Lung (tissue), 12 donors: ENCODE data around the gene PYGM. TPM values are rescaled to one million over a fixed set of nuclear protein-coding genes. Genes with fewer than 3 reads are reported as not detected.

Experiments used
- ATAC-seq: fragments of 200-7000 bp; cut with Tn5 transposase; one replicate; pipeline ENCODE4 v1.9.1; 2020; ENCODE audit warnings: moderate number of reproducible peaks; ENCODE audit not compliant: insufficient read depth, low FRiP score
- DNase-seq, 3 donors: peaks; one replicate each; pipeline ENCODE4 v3.0.0-alpha.2; 2013 to 2017
- H3K27ac ChIP-seq, 2 donors: one replicate each; pipeline ENCODE4 v1.5.1; 2013; ENCODE audit warnings: mild to moderate bottlenecking in 2 of 2, moderate library complexity in 2 of 2, control low read depth in 1 of 2, inconsistent platforms in 1 of 2, low read depth in 1 of 2, low read length in 1 of 2
- H3K27me3 ChIP-seq, 3 donors: one replicate each; pipeline ENCODE4 v1.5.1; 2013; ENCODE audit warnings: low read length in 2 of 3; ENCODE audit not compliant: control insufficient read depth in 3 of 3, insufficient read depth in 3 of 3
- H3K36me3 ChIP-seq, 4 donors: one replicate each; pipeline ENCODE4 v1.5.1; 2013; ENCODE audit warnings: low read length in 4 of 4, mild to moderate bottlenecking in 1 of 4, moderate library complexity in 1 of 4; ENCODE audit not compliant: control insufficient read depth in 4 of 4, insufficient read depth in 4 of 4
- H3K4me1 ChIP-seq, 5 donors: one replicate each; pipeline ENCODE4 v1.5.1; 2013; ENCODE audit warnings: low read length in 5 of 5, mild to moderate bottlenecking in 2 of 5, moderate library complexity in 1 of 5; ENCODE audit not compliant: control insufficient read depth in 5 of 5, insufficient read depth in 5 of 5
- H3K4me3 ChIP-seq: one replicate; pipeline ENCODE4 v1.5.1; 2013; ENCODE audit warnings: mild to moderate bottlenecking, control low read depth, moderate library complexity
- H3K9ac ChIP-seq, 2 donors: one replicate each; pipeline ENCODE4 v1.5.1; 2013; ENCODE audit warnings: low read length in 2 of 2, control low read depth in 1 of 2; ENCODE audit not compliant: insufficient read depth in 1 of 2
- H3K9me3 ChIP-seq, 4 donors: one replicate each; pipeline ENCODE4 v1.5.1; 2013; ENCODE audit warnings: low read length in 3 of 4, mild to moderate bottlenecking in 1 of 4, moderate library complexity in 1 of 4; ENCODE audit not compliant: control insufficient read depth in 4 of 4, insufficient read depth in 3 of 4
- CTCF ChIP-seq: IDR thresholded peaks from 2 replicates; pipeline ENCODE4 v1.5.1; 2012; ENCODE audit warnings: mild to moderate bottlenecking; ENCODE audit errors: control extremely low read depth, extremely low read depth
- WGBS, 2 donors: extraction: QIAGEN DNeasy Blood & Tissue Kit; methylation state at CpG; one replicate each; pipeline ENCODE4 v1.1.7; 2013; 5-methylcytosine and 5-hydroxymethylcytosine counted together
- polyA plus RNA-seq, 2 donors: library from polyadenylated mRNA; stranded (reverse); fragments of 200-250 nt; gene quantifications; one replicate each; pipeline ENCODE4 v1.2.1, GENCODE V29; 2013
- total RNA-seq, 2 donors: library from RNA; depleted of rRNA in 1 of 2; stranded (reverse); fragments of >200 nt in 1 of 2; gene quantifications; one replicate each; pipeline ENCODE4 v1.2.1, GENCODE V29; 2014 to 2021
- donor health status: control.
- donor health status: control.
- donor health status: Bipolar disorder and iron deficiency.
- donor health status: healthy.
- donor health status: DM: yes; HTN: yes; CAD: no.

PYGM gene
- total and polyA plus RNA-seq, 4 donors, result 1.2 to 3.8 (median 2.5) TPM

- Histone ChIP-seq H3K4me3 (no peak overlapping the region), H3K36me3 (peaks cover 57 to 78% (median 59%) of the 10 kb centered on the region in 4 donors), H3K4me1 (peaks cover 0 to 5% (median 3%) of the 10 kb centered on the region in 5 donors), H3K9me3 (no peaks in the 10 kb centered on the region), H3K9ac (no peak overlapping the region), H3K27ac (no peak overlapping the region), H3K27me3 (no peaks in the 10 kb centered on the region)
- TF ChIP-seq CTCF, result no peak
- ATAC-seq (no peak), DNase-seq (no peak)
- 90 to 93% methylated on average over 29 to 30 of the region's 30 CpGs for WGBS, 2 donors
These were observed 5.6 kb upstream of the PYGM start for GRCh38 chr11:64765291-64765850.

DNA sequence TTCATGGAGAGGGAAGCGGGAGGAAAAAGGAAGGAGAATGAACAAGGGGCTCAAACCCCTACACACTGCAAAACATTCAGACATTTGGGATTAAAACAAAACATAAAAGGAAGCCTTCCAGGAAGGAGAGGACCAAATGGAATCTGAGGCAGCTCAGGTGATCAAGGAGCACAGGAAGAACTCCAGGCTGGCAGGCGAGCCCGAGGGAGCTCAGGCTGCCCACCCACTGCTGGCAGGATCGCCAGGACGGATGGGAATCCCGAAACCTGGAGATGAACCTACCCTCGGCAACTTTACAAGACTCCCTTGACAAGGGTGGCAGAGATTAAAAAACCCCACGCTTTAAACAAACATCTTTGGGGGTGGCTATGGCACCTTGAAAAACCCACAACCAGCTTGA lies 5.0 kb upstream of the PYGM start:
- no peak for DNase-seq
- Histone ChIP-seq H3K9me3 (no peaks in the 10 kb centered on the region), H3K4me1 (peaks cover 0 to 11% (median 8%) of the 10 kb centered on the region in 5 donors), H3K27me3 (no peaks in the 10 kb centered on the region), H3K36me3 (peaks cover 50 to 72% (median 53%) of the 10 kb centered on the region in 4 donors), H3K4me3 (no peak overlapping the region), H3K27ac (peak overlapping the region in 1 of 2 donors; percentile 17), H3K9ac (no peak overlapping the region)
- TF ChIP-seq CTCF, result no peak
- ATAC-seq, result no peak
- 88 to 91% methylated on average over 8 of the region's 8 CpGs for WGBS, 2 donors

GRCh38 chr11:64764040-64764611 lies 4.4 kb upstream of the PYGM start:
- H3K4me3 ChIP-seq, result no peak overlapping the region
- peak overlapping the region in 1 of 2 donors; percentile 57 for H3K27ac ChIP-seq
- WGBS, 2 donors, result 50 to 64% methylated on average over 11 of the region's 11 CpGs
- peaks cover 0 to 17% (median 8%) of the 10 kb centered on the region in 5 donors for H3K4me1 ChIP-seq
- no peaks in the 10 kb centered on the region for H3K9me3 ChIP-seq
- no peak for DNase-seq
- H3K9ac ChIP-seq, result no peak overlapping the region
- no peak for TF ChIP-seq CTCF
- H3K27me3 ChIP-seq, result no peaks in the 10 kb centered on the region
- ATAC-seq, result no peak
- peaks cover 44 to 66% (median 47%) of the 10 kb centered on the region in 4 donors for H3K36me3 ChIP-seq
